HepG2 (cell line): ENCODE measurements around the gene PGAP3. TPM values are rescaled to one million over a fixed set of nuclear protein-coding genes. Genes with fewer than 3 reads are reported as not detected.

Source experiments
- ATAC-seq: fragments of 200-7000 bp; cut with Tn5 transposase; 3 replicates; pipeline ENCODE4 v1.9.1; 2020; ENCODE audit warnings: mild to moderate bottlenecking, moderate library complexity
- BruUV-seq: library from RNA; stranded (reverse); fragments of 400-500 nt; replicated peaks from 2 replicates; lab custom pipeline; 2021; lab: Mats Ljungman, UMichigan
- CTCF ChIA-PET: fragments of 300-600 bp; formaldehyde crosslinking; extraction: SDS; loops from one replicate; lab custom pipeline; 2021; ENCODE audit warnings: low total read pairs, inconsistent platforms, low intra/inter-chr PET ratio; lab: Yijun Ruan, JAX
- POLR2A ChIA-PET: fragments of 350-600 bp; sonication (Branson Sonifier 250); formaldehyde crosslinking; loops from one replicate; lab custom pipeline; 2020; ENCODE audit warnings: antibody characterized with exemption, inconsistent platforms; lab: Yijun Ruan, JAX
- DNase-seq: peaks from one replicate; pipeline ENCODE4 v3.0.0-alpha.2; 2015; ENCODE audit warnings: low spot score
- FAIRE-seq: peaks from 3 replicates; lab custom pipeline; 2011; peaks lifted over from hg19 to GRCh38; lab: Jason Lieb, UNC
- H2AFZ ChIP-seq: one replicate; pipeline ENCODE4 v1.6.1; 2011; ENCODE audit warnings: low read length, inconsistent platforms
- H3K27ac ChIP-seq: fragments of 300-600 bp; 3 replicates; pipeline ENCODE4 v1.8.0; 2011; ENCODE audit warnings: mixed run types, mild to moderate bottlenecking, mixed read lengths, low read length, inconsistent platforms; ENCODE audit not compliant: insufficient read depth; ENCODE audit errors: extremely low read length
- H3K27me3 ChIP-seq, 2 experiments: fragments of 200-600 bp in 1 of 2; 2 replicates in 1 of 2; 3 replicates in 1 of 2; pipeline versions ENCODE4 v1.6.0 to v1.8.0; 2011; ENCODE audit warnings: low read length in 2 of 2, mild to moderate bottlenecking in 2 of 2, moderate library complexity in 2 of 2, inconsistent platforms in 1 of 2; ENCODE audit not compliant: insufficient read depth in 2 of 2, control insufficient read depth in 1 of 2
- H3K36me3 ChIP-seq, 2 experiments: fragments of 200-600 bp in 1 of 2; replicated peaks in 1 of 2; 2 replicates in 1 of 2; 3 replicates in 1 of 2; pipeline versions ENCODE4 v1.5.1 to v1.8.0; 2011; ENCODE audit warnings: low read length in 2 of 2, inconsistent platforms in 1 of 2; ENCODE audit not compliant: insufficient read depth in 2 of 2, control insufficient read depth in 1 of 2
- H3K4me1 ChIP-seq: 2 replicates; pipeline ENCODE4 v1.5.1; 2012; ENCODE audit warnings: low read length, inconsistent platforms; ENCODE audit not compliant: insufficient read depth
- H3K4me2 ChIP-seq: 2 replicates; pipeline ENCODE4 v1.6.0; 2011; ENCODE audit warnings: low read depth, low read length, inconsistent platforms
- H3K4me3 ChIP-seq, 3 experiments: fragments of 200-600 bp in 1 of 3; sonication (generic), shearing (Covaris generic) in 1 of 3; replicated peaks in 1 of 3; 2 replicates each; pipeline ENCODE4 v1.5.1; 2011 to 2016; ENCODE audit warnings: low read length in 3 of 3, inconsistent platforms in 2 of 3, low read depth in 2 of 3, mild to moderate bottlenecking in 2 of 3, control low read depth in 1 of 3, mixed read lengths in 1 of 3; ENCODE audit not compliant: insufficient read depth in 1 of 3
- H3K79me2 ChIP-seq: one replicate; pipeline ENCODE4 v1.6.1; 2011; ENCODE audit warnings: low read length, inconsistent platforms; ENCODE audit not compliant: insufficient read depth
- H3K9ac ChIP-seq: 2 replicates; pipeline ENCODE4 v1.6.0; 2011; ENCODE audit warnings: mild to moderate bottlenecking, low read depth, low read length, inconsistent platforms; ENCODE audit not compliant: insufficient read depth
- H3K9me3 ChIP-seq: 2 replicates; pipeline ENCODE4 v1.5.1; 2012; ENCODE audit warnings: mild to moderate bottlenecking, low read length
- H4K20me1 ChIP-seq: 2 replicates; pipeline ENCODE4 v1.6.0; 2011; ENCODE audit warnings: inconsistent platforms, mild to moderate bottlenecking, low read length, moderate library complexity; ENCODE audit not compliant: insufficient read depth
- FOXA3 ChIP-seq: IDR thresholded peaks from 2 replicates; pipeline ENCODE4 v1.6.1; 2016; ENCODE audit warnings: missing genetic modification reagents, missing compliant biosample characterization
- KAT2B ChIP-seq: fragments of 150-350 bp; IDR thresholded peaks from 2 replicates; pipeline ENCODE4 v1.6.1; 2014; ENCODE audit warnings: low read depth, low read length, borderline replicate concordance
- NCOA5 ChIP-seq: sonication (generic); formaldehyde crosslinking; IDR thresholded peaks from 2 replicates; pipeline ENCODE4 v1.4.0; 2020; ENCODE audit warnings: missing genetic modification reagents
- SPEN ChIP-seq: sonication (generic); formaldehyde crosslinking; IDR thresholded peaks from 2 replicates; pipeline ENCODE4 v1.5.1; 2020; ENCODE audit warnings: low read depth, mild to moderate bottlenecking, missing genetic modification reagents
- WGBS: methylation state at CpG from one replicate; pipeline ENCODE4 v1.1.6; 2017; ENCODE audit warnings: low lambda C conversion rate; 5-methylcytosine and 5-hydroxymethylcytosine counted together
- in situ Hi-C: cut with HindIII; loops from 2 replicates; pipeline ENCODE4 v1.10.0; 2017; ENCODE audit warnings: low pct_unique_long_range_greater_than_20kb; ENCODE audit not compliant: extremely low pct_ligation_motif_present
- intact Hi-C: fragments of 100-400 bp; cut with micrococcal nuclease; formaldehyde crosslinking; loops from one replicate; pipeline ENCODE4 v1.10.0; 2022; ENCODE audit not compliant: unreplicated experiment
- polyA plus RNA-seq, 8 experiments: library from polyadenylated mRNA; depleted of rRNA in 3 of 8; stranded (reverse) in 7 of 8; unstranded in 1 of 8; fragments of >200 nt; fragmentation: Illumina TruSeq in 4 of 8; extraction: Trizol in 4 of 8; gene quantifications; 2 replicates each; pipeline versions ENCODE4 v1.2.1 to v1.2.3, GENCODE V29; 2011 to 2016; ENCODE audit warnings: low read depth in 4 of 8, missing spikeins in 1 of 8, mixed read lengths in 1 of 8; ENCODE audit not compliant: insufficient read depth in 1 of 8
- total RNA-seq, 5 experiments: library from RNA; depleted of rRNA; stranded (reverse); fragments of >200 nt; fragmentation: Illumina TruSeq; extraction: Trizol; gene quantifications; 2 replicates each; pipeline ENCODE4 v1.2.3, GENCODE V29; 2016; ENCODE audit warnings: low read depth in 1 of 5
- TF ChIP-seq, protein P1 (sequence below), 2 experiments: IDR thresholded peaks; 2 replicates each; pipeline ENCODE4 v1.6.1; 2011 to 2012; ENCODE audit warnings: low read length in 2 of 2, borderline replicate concordance in 1 of 2, low read depth in 1 of 2, mild to moderate bottlenecking in 1 of 2, moderate library complexity in 1 of 2
- TF ChIP-seq, protein P2 (sequence below): sonication (generic); formaldehyde crosslinking; IDR thresholded peaks from 2 replicates; pipeline ENCODE4 v1.8.0; 2022; ENCODE audit warnings: missing genetic modification reagents, mild to moderate bottlenecking, moderate library complexity, borderline replicate concordance

PGAP3 gene
- total and polyA plus RNA-seq, 2 of the 13 experiments (the other 11 are each of a cell fraction or from before 2014, with no cell fraction given) = 11.9 to 14.6 TPM

DNA sequence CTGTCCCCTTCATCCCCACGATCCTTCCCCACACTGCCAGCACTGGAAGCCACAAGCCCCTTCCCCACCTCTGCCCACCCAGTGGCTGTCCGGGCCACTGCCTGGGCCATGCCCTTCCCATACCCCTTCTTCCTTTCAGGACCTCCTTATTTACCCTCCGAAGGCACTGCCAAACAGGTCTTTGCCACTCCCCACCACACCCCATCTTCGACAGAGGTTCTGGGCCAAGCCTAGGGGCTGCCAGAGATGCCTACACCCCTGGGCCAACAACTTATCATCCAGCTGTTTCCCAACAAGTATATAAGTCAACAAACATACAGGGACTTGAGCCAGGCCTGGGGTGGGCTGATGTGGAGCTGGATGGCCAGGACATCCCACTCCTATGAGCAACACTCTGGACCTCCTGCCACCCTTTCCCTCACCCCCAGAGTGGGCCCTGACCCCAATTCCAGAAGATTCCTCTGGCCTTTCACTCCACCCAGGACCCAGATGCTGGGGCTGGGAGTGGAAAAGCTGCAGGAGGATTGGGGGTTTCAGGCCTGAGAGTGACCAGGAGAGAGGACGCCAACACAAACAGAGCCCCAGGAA, 62.6 kb downstream of the PGAP3 start:
- no peak overlapping the region for H3K27ac ChIP-seq
- H3K4me1 ChIP-seq = peaks cover 63% of the 10 kb centered on the region
- no TSS peak for BruUV-seq
- no peaks in the 10 kb centered on the region for H3K9me3 ChIP-seq
- H3K36me3 ChIP-seq = no peaks in the 10 kb centered on the region
- no peak for FAIRE-seq
- POLR2A ChIA-PET = no interaction called here
- no peak overlapping the region for H2AFZ ChIP-seq
- no peaks in the 10 kb centered on the region for H4K20me1 ChIP-seq
- peaks cover 17 to 69% of the 10 kb centered on the region in 2 experiments; a peak in 4 of 5 replicates for H3K27me3 ChIP-seq
- intact Hi-C loops = no loop called here
- CTCF ChIA-PET = interaction anchor here (5.4 to 5.7 kb wide), 2 partner anchors 10 to 28 kb away, joined by 70 to 71 read pairs; partner anchors contain the start of gene STARD3
- H3K9ac ChIP-seq = no peak overlapping the region
- in situ Hi-C loops = no loop called here
- ATAC-seq = no peak
- no peaks in the 10 kb centered on the region for H3K79me2 ChIP-seq
- TF ChIP-seq KAT2B (no peak), SPEN (CRISPR knock-in tag) (no peak), NCOA5 (CRISPR knock-in tag) (no peak), FOXA3 (CRISPR knock-in tag) (no peak)
- TF ChIP-seq, protein P1, sequence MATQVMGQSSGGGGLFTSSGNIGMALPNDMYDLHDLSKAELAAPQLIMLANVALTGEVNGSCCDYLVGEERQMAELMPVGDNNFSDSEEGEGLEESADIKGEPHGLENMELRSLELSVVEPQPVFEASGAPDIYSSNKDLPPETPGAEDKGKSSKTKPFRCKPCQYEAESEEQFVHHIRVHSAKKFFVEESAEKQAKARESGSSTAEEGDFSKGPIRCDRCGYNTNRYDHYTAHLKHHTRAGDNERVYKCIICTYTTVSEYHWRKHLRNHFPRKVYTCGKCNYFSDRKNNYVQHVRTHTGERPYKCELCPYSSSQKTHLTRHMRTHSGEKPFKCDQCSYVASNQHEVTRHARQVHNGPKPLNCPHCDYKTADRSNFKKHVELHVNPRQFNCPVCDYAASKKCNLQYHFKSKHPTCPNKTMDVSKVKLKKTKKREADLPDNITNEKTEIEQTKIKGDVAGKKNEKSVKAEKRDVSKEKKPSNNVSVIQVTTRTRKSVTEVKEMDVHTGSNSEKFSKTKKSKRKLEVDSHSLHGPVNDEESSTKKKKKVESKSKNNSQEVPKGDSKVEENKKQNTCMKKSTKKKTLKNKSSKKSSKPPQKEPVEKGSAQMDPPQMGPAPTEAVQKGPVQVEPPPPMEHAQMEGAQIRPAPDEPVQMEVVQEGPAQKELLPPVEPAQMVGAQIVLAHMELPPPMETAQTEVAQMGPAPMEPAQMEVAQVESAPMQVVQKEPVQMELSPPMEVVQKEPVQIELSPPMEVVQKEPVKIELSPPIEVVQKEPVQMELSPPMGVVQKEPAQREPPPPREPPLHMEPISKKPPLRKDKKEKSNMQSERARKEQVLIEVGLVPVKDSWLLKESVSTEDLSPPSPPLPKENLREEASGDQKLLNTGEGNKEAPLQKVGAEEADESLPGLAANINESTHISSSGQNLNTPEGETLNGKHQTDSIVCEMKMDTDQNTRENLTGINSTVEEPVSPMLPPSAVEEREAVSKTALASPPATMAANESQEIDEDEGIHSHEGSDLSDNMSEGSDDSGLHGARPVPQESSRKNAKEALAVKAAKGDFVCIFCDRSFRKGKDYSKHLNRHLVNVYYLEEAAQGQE (IDR thresholded peaks at IDR 0.05; ENCODE audit: borderline replicate concordance in 1 of 2, low read depth in 1 of 2, low read length in 2 of 2) = no peak
- TF ChIP-seq, protein P2, sequence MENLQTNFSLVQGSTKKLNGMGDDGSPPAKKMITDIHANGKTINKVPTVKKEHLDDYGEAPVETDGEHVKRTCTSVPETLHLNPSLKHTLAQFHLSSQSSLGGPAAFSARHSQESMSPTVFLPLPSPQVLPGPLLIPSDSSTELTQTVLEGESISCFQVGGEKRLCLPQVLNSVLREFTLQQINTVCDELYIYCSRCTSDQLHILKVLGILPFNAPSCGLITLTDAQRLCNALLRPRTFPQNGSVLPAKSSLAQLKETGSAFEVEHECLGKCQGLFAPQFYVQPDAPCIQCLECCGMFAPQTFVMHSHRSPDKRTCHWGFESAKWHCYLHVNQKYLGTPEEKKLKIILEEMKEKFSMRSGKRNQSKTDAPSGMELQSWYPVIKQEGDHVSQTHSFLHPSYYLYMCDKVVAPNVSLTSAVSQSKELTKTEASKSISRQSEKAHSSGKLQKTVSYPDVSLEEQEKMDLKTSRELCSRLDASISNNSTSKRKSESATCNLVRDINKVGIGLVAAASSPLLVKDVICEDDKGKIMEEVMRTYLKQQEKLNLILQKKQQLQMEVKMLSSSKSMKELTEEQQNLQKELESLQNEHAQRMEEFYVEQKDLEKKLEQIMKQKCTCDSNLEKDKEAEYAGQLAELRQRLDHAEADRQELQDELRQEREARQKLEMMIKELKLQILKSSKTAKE (CRISPR knock-in tag) = no peak
- 24% methylated on average over 4 of the region's 5 CpGs for WGBS
- H3K4me2 ChIP-seq = no peak overlapping the region
- no peak for DNase-seq
- no peak overlapping the region for H3K4me3 ChIP-seq
